K562 (cell line): Measurements from ENCODE around the gene FXYD4. TPM values are rescaled to one million over a fixed set of nuclear protein-coding genes. Genes with fewer than 3 reads are reported as not detected.

Experiments
- DDX20 ChIP-seq: fragments of 450-650 bp; IDR thresholded peaks from 2 replicates; pipeline ENCODE4 v1.6.1; 2016; ENCODE audit warnings: missing genetic modification characterization, low read depth, mild to moderate bottlenecking, missing compliant biosample characterization, moderate library complexity
- GTF2F1 ChIP-seq: IDR thresholded peaks from 2 replicates; pipeline ENCODE4 v1.6.1; 2011; ENCODE audit warnings: low read depth, low read length, improper control_type of control experiment
- JUNB ChIP-seq: fragments of 450-650 bp; formaldehyde crosslinking; conservative IDR thresholded peaks from 2 replicates; pipeline ENCODE4 v1.4.0; 2020; ENCODE audit warnings: mild to moderate bottlenecking
- MAX ChIP-seq: sonication (generic); formaldehyde crosslinking; IDR thresholded peaks from 2 replicates; pipeline ENCODE4 v1.9.0; 2022; ENCODE audit warnings: mild to moderate bottlenecking, missing genetic modification reagents
- MAZ ChIP-seq, 2 experiments: fragments of 450-650 bp in 1 of 2; sonication (generic) in 1 of 2; formaldehyde crosslinking; IDR thresholded peaks in 1 of 2; conservative IDR thresholded peaks in 1 of 2; 2 replicates each; pipeline versions ENCODE4 v1.4.0 to v1.5.0; 2020; ENCODE audit warnings: mild to moderate bottlenecking in 1 of 2, missing genetic modification reagents in 1 of 2
- MGA ChIP-seq: fragments of 450-650 bp; IDR thresholded peaks from 2 replicates; pipeline ENCODE4 v1.6.1; 2016; ENCODE audit warnings: mild to moderate bottlenecking, moderate library complexity
- SMAD2 ChIP-seq: fragments of 150-350 bp; IDR thresholded peaks from 2 replicates; pipeline ENCODE4 v1.6.1; 2014; ENCODE audit warnings: low read depth, mild to moderate bottlenecking, low read length
- ZNF584 ChIP-seq: fragments of 200-800 bp; sonication (Bioruptor generic); IDR thresholded peaks from 2 replicates; pipeline ENCODE4 v1.6.1; 2016; ENCODE audit warnings: low read depth, mild to moderate bottlenecking, missing genetic modification characterization, missing compliant biosample characterization
- polyA plus RNA-seq, 8 experiments: library from polyadenylated mRNA; depleted of rRNA in 4 of 8; stranded (reverse) in 5 of 8; unstranded in 3 of 8; fragments of >200 nt; fragmentation: Nextera tagmentation in 2 of 8; fragmentation: Illumina TruSeq in 1 of 8; extraction: Ambion mirVana in 2 of 8; extraction: Trizol in 1 of 8; gene quantifications; 2 replicates each; pipeline versions ENCODE4 v1.2.1 to v1.2.3, GENCODE V29; 2011 to 2014; ENCODE audit warnings: inconsistent platforms in 1 of 8, missing spikeins in 1 of 8
- total RNA-seq, 7 experiments: library from RNA; depleted of rRNA in 6 of 7; stranded (reverse); fragments of >200 nt in 6 of 7; fragmentation: Illumina TruSeq in 2 of 7; extraction: Trizol in 2 of 7; gene quantifications; 2 replicates each; pipeline versions ENCODE4 v1.2.1 to v1.2.3, GENCODE V29; 2011 to 2021; ENCODE audit warnings: low replicate concordance in 1 of 7
- TF ChIP-seq, protein P1 (sequence below): fragments of 450-650 bp; formaldehyde crosslinking; conservative IDR thresholded peaks from 2 replicates; pipeline ENCODE4 v1.4.0; 2022; ENCODE audit warnings: mild to moderate bottlenecking, missing genetic modification characterization
- TF ChIP-seq, protein P2 (sequence below): sonication (generic); IDR thresholded peaks from 2 replicates; pipeline ENCODE4 v1.6.1; 2016
- TF ChIP-seq, protein P3 (sequence below): fragments of 450-650 bp; conservative IDR thresholded peaks from 2 replicates; pipeline ENCODE4 v1.6.1; 2016; ENCODE audit warnings: missing genetic modification characterization, low read depth, mild to moderate bottlenecking, control low read depth, missing compliant biosample characterization

FXYD4 gene
- total and polyA plus RNA-seq, 9 of the 15 experiments (the other 6 are each of a cell fraction or from before 2014, with no cell fraction given), result not detected

- peak; percentile 15; the same call in 1 of the 2 replicates for TF ChIP-seq DDX20 (tag)
- TF ChIP-seq MAZ (CRISPR knock-in tag; conservative IDR thresholded peaks at IDR 0.05 in 1 of 2, IDR thresholded peaks at IDR 0.05 in 1 of 2), result no peak; a peak in 1 of 4 replicates
- peak; percentile 94; the same call in 1 of the 2 replicates for TF ChIP-seq ZNF584 (CRISPR knock-in tag)
- TF ChIP-seq GTF2F1, result no peak
- no peak for TF ChIP-seq MAX (CRISPR knock-in tag)
- TF ChIP-seq, protein P1, sequence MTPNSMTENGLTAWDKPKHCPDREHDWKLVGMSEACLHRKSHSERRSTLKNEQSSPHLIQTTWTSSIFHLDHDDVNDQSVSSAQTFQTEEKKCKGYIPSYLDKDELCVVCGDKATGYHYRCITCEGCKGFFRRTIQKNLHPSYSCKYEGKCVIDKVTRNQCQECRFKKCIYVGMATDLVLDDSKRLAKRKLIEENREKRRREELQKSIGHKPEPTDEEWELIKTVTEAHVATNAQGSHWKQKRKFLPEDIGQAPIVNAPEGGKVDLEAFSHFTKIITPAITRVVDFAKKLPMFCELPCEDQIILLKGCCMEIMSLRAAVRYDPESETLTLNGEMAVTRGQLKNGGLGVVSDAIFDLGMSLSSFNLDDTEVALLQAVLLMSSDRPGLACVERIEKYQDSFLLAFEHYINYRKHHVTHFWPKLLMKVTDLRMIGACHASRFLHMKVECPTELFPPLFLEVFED (CRISPR knock-in tag), result peak; percentile 92
- TF ChIP-seq SMAD2, result no peak
- TF ChIP-seq, protein P2, sequence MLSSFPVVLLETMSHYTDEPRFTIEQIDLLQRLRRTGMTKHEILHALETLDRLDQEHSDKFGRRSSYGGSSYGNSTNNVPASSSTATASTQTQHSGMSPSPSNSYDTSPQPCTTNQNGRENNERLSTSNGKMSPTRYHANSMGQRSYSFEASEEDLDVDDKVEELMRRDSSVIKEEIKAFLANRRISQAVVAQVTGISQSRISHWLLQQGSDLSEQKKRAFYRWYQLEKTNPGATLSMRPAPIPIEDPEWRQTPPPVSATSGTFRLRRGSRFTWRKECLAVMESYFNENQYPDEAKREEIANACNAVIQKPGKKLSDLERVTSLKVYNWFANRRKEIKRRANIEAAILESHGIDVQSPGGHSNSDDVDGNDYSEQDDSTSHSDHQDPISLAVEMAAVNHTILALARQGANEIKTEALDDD, result peak; percentile 49; the same call in 1 of the 2 replicates
- TF ChIP-seq, protein P3, sequence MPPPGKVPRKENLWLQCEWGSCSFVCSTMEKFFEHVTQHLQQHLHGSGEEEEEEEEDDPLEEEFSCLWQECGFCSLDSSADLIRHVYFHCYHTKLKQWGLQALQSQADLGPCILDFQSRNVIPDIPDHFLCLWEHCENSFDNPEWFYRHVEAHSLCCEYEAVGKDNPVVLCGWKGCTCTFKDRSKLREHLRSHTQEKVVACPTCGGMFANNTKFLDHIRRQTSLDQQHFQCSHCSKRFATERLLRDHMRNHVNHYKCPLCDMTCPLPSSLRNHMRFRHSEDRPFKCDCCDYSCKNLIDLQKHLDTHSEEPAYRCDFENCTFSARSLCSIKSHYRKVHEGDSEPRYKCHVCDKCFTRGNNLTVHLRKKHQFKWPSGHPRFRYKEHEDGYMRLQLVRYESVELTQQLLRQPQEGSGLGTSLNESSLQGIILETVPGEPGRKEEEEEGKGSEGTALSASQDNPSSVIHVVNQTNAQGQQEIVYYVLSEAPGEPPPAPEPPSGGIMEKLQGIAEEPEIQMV (tag), result no peak
- peak; percentile 47 for TF ChIP-seq MGA
- TF ChIP-seq JUNB (CRISPR knock-in tag), result no peak
Observed at GRCh38 chr10:43380610-43381222, 9.3 kb downstream of the FXYD4 start (continued).
